K562 (cell line): Measurements from ENCODE around the gene CHDH. TPM values are rescaled to one million over a fixed set of nuclear protein-coding genes. Genes with fewer than 3 reads are reported as not detected.

Experiments
- ATAC-seq: fragments of 200-7000 bp; cut with Tn5 transposase; 3 replicates; pipeline ENCODE4 v1.9.1; 2020; ENCODE audit warnings: moderate library complexity
- BruUV-seq: library from RNA; stranded (reverse); fragments of 400-500 nt; replicated peaks from 2 replicates; lab custom pipeline; 2021; lab: Mats Ljungman, UMichigan
- CTCF ChIA-PET: fragments of 300-600 bp; formaldehyde crosslinking; extraction: SDS; loops from one replicate; lab custom pipeline; 2021; ENCODE audit warnings: low intra/inter-chr PET ratio; lab: Yijun Ruan, JAX
- POLR2A ChIA-PET: fragments of 300-600, 350-650 bp; sonication (Branson Sonifier 250); formaldehyde crosslinking; extraction: SDS; loops from one replicate; lab custom pipeline; 2021; ENCODE audit warnings: antibody characterized with exemption, inconsistent platforms; lab: Yijun Ruan, JAX
- DNase-seq, 4 experiments: peaks; one replicate each; pipeline versions ENCODE4 v3.0.0 to v3.0.0-alpha.2; 2011 to 2018; ENCODE audit warnings: low spot score in 3 of 4, mixed read lengths in 3 of 4; ENCODE audit errors: extremely low read depth in 1 of 4
- FAIRE-seq: peaks from 2 replicates; lab custom pipeline; 2011; peaks lifted over from hg19 to GRCh38; lab: Jason Lieb, UNC
- H2AFZ ChIP-seq: 2 replicates; pipeline ENCODE4 v1.6.0; 2011; ENCODE audit warnings: low read depth, low read length, control low read depth, inconsistent platforms
- H3K27ac ChIP-seq: fragments of 200-600 bp; 3 replicates; pipeline ENCODE4 v1.8.0; 2011; ENCODE audit warnings: low read depth, mild to moderate bottlenecking, control low read depth, inconsistent platforms, low read length, moderate library complexity, mixed read lengths; ENCODE audit errors: extremely low read depth
- H3K27me3 ChIP-seq, 2 experiments: fragments of 300-600 bp in 1 of 2; 2 replicates in 1 of 2; 3 replicates in 1 of 2; pipeline versions ENCODE4 v1.6.0 to v1.8.0; 2011; ENCODE audit warnings: inconsistent platforms in 2 of 2, low read length in 2 of 2, mild to moderate bottlenecking in 1 of 2, mixed read lengths in 1 of 2, moderate library complexity in 1 of 2; ENCODE audit not compliant: control insufficient read depth in 2 of 2, insufficient read depth in 2 of 2
- H3K36me3 ChIP-seq: fragments of 300-600 bp; 3 replicates; pipeline ENCODE4 v1.8.0; 2011; ENCODE audit warnings: mild to moderate bottlenecking, low read length, inconsistent platforms; ENCODE audit not compliant: control insufficient read depth, insufficient read depth
- H3K4me1 ChIP-seq, 2 experiments: fragments of 200-600 bp in 1 of 2; replicated peaks in 1 of 2; 2 replicates in 1 of 2; 3 replicates in 1 of 2; pipeline versions ENCODE4 v1.5.1 to v1.8.0; 2011; ENCODE audit warnings: inconsistent platforms in 2 of 2, low read length in 2 of 2, mild to moderate bottlenecking in 1 of 2, mixed read lengths in 1 of 2, moderate library complexity in 1 of 2; ENCODE audit not compliant: control insufficient read depth in 2 of 2, insufficient read depth in 2 of 2
- H3K4me2 ChIP-seq: 2 replicates; pipeline ENCODE4 v1.6.1; 2011; ENCODE audit warnings: low read length, control low read depth, inconsistent platforms, mixed read lengths; ENCODE audit not compliant: insufficient read depth
- H3K4me3 ChIP-seq: fragments of 200-600 bp; sonication (generic), shearing (Covaris generic); 2 replicates; pipeline ENCODE4 v1.5.1; 2016; ENCODE audit warnings: control low read depth, inconsistent platforms
- H3K79me2 ChIP-seq: fragments of 200-600 bp; 3 replicates; pipeline ENCODE4 v1.8.0; 2011; ENCODE audit warnings: low read length, inconsistent platforms; ENCODE audit not compliant: control insufficient read depth, insufficient read depth
- H3K9ac ChIP-seq, 2 experiments: 2 replicates each; pipeline versions ENCODE4 v1.6.0 to v1.6.1; 2011; ENCODE audit warnings: low read depth in 2 of 2, low read length in 2 of 2, control low read depth in 1 of 2, inconsistent platforms in 1 of 2, mild to moderate bottlenecking in 1 of 2, mixed read lengths in 1 of 2; ENCODE audit not compliant: insufficient read depth in 1 of 2
- H3K9me1 ChIP-seq: one replicate; pipeline ENCODE4 v1.6.0; 2011; ENCODE audit warnings: inconsistent platforms, mild to moderate bottlenecking, low read length, moderate library complexity; ENCODE audit not compliant: control insufficient read depth, insufficient read depth
- H3K9me3 ChIP-seq: replicated peaks from 2 replicates; pipeline ENCODE4 v1.5.1; 2011; ENCODE audit warnings: low read depth, low read length, inconsistent platforms; ENCODE audit not compliant: control insufficient read depth, insufficient read depth
- H4K20me1 ChIP-seq: replicated peaks from 2 replicates; pipeline ENCODE4 v1.6.1; 2011; ENCODE audit warnings: low read length, inconsistent platforms, mixed read lengths; ENCODE audit not compliant: control insufficient read depth, insufficient read depth
- NFYB ChIP-seq: IDR thresholded peaks from 2 replicates; pipeline ENCODE4 v1.6.1; 2011; ENCODE audit warnings: mild to moderate bottlenecking, moderate library complexity; ENCODE audit not compliant: insufficient read length; ENCODE audit errors: extremely low read depth
- RBM39 ChIP-seq: fragments of 200-400 bp; formaldehyde crosslinking; optimal IDR thresholded peaks from 2 replicates; pipeline ENCODE3; 2018; ENCODE audit warnings: low read depth, low read length
- RCOR1 ChIP-seq, 2 experiments: IDR thresholded peaks; 2 replicates each; pipeline ENCODE4 v1.6.1; 2012; ENCODE audit warnings: low read depth in 2 of 2, low read length in 2 of 2, borderline replicate concordance in 1 of 2, improper control_type of control experiment in 1 of 2
- SLC30A9 ChIP-seq: fragments of 250-450 bp; sonication (Bioruptor Pico); IDR thresholded peaks from 2 replicates; pipeline ENCODE4 v1.8.0; 2022; ENCODE audit warnings: mild to moderate bottlenecking, moderate library complexity
- SMARCA4 ChIP-seq: fragments of 450-650 bp; IDR thresholded peaks from 2 replicates; pipeline ENCODE4 v1.6.1; 2016
- STAT6 ChIP-seq: sonication (generic); formaldehyde crosslinking; IDR thresholded peaks from 2 replicates; pipeline ENCODE4 v1.8.1; 2023; ENCODE audit warnings: mild to moderate bottlenecking, missing genetic modification reagents
- TRIM25 ChIP-seq: fragments of 450-650 bp; IDR thresholded peaks from 2 replicates; pipeline ENCODE4 v1.7.0; 2016; ENCODE audit warnings: borderline replicate concordance
- ZBTB11 ChIP-seq, 3 experiments: fragments of 200-800 bp in 1 of 3; fragments of 250-450 bp in 1 of 3; fragments of 450-650 bp in 1 of 3; sonication (Bioruptor Pico) in 1 of 3; sonication (Bioruptor generic) in 1 of 3; formaldehyde crosslinking in 1 of 3; IDR thresholded peaks; 2 replicates each; pipeline versions ENCODE4 v1.6.1 to v1.8.0; 2016 to 2022; ENCODE audit warnings: mild to moderate bottlenecking in 2 of 3, missing genetic modification characterization in 2 of 3, missing compliant biosample characterization in 1 of 3, moderate library complexity in 1 of 3
- ZNF140 ChIP-seq: fragments of 250-450 bp; sonication (Bioruptor Pico); IDR thresholded peaks from 2 replicates; pipeline ENCODE4 v1.8.0; 2021; ENCODE audit warnings: moderate library complexity, mild to moderate bottlenecking, inconsistent platforms
- ZNF511 ChIP-seq: sonication (generic); formaldehyde crosslinking; IDR thresholded peaks from 2 replicates; pipeline ENCODE4 v1.8.0; 2022; ENCODE audit warnings: mild to moderate bottlenecking, missing genetic modification reagents
- WGBS: fragments of 100-300 bp; shearing (Covaris generic); methylation state at CpG from one replicate; pipeline ENCODE4 v1.1.6; 2016; ENCODE audit warnings: low coverage, mixed read lengths; ENCODE audit not compliant: insufficient coverage; ENCODE audit errors: missing lambda C conversion rate; 5-methylcytosine and 5-hydroxymethylcytosine counted together
- in situ Hi-C: fragments of 300-500 bp; cut with MboI; formaldehyde crosslinking; loops from 4 replicates; pipeline ENCODE4 v1.15.0; 2018; ENCODE audit warnings: inconsistent platforms, mixed read lengths
- intact Hi-C: fragments of 100-400 bp; cut with micrococcal nuclease; formaldehyde crosslinking; loops from 2 replicates; pipeline ENCODE4 v1.14.2; 2022
- polyA plus RNA-seq, 8 experiments: library from polyadenylated mRNA; depleted of rRNA in 4 of 8; stranded (reverse) in 5 of 8; unstranded in 3 of 8; fragments of >200 nt; fragmentation: Nextera tagmentation in 2 of 8; fragmentation: Illumina TruSeq in 1 of 8; extraction: Ambion mirVana in 2 of 8; extraction: Trizol in 1 of 8; gene quantifications; 2 replicates each; pipeline versions ENCODE4 v1.2.1 to v1.2.3, GENCODE V29; 2011 to 2014; ENCODE audit warnings: inconsistent platforms in 1 of 8, missing spikeins in 1 of 8
- total RNA-seq, 7 experiments: library from RNA; depleted of rRNA in 6 of 7; stranded (reverse); fragments of >200 nt in 6 of 7; fragmentation: Illumina TruSeq in 2 of 7; extraction: Trizol in 2 of 7; gene quantifications; 2 replicates each; pipeline versions ENCODE4 v1.2.1 to v1.2.3, GENCODE V29; 2011 to 2021; ENCODE audit warnings: low replicate concordance in 1 of 7

Gene CHDH
- total and polyA plus RNA-seq, 9 of the 15 experiments (the other 6 are each of a cell fraction or from before 2014, with no cell fraction given): 0.06 to 1.9 (median 0.46) TPM

- H3K4me3 ChIP-seq: no peak overlapping the region
- no peak for DNase-seq
- H3K9me3 ChIP-seq: no peaks in the 10 kb centered on the region
- H4K20me1 ChIP-seq: no peaks in the 10 kb centered on the region
- POLR2A ChIA-PET: interaction anchor here (0.6 kb wide), 2 partner anchors 9 to 110 kb away, joined by 3 read pairs; no protein-coding TSS in a partner anchor
- 7% methylated on average over 13 of the region's 14 CpGs for WGBS
- no peaks in the 10 kb centered on the region for H3K79me2 ChIP-seq
- no peaks in the 10 kb centered on the region for H3K4me1 ChIP-seq
- peaks cover 0 to 51% of the 10 kb centered on the region in 2 experiments; a peak in 3 of 5 replicates for H3K27me3 ChIP-seq
- no TSS peak for BruUV-seq
- H3K9me1 ChIP-seq: no peaks in the 10 kb centered on the region
- no peak overlapping the region for H3K9ac ChIP-seq
- H3K4me2 ChIP-seq: no peak overlapping the region
- no peak overlapping the region for H3K27ac ChIP-seq
- no peak overlapping the region for H2AFZ ChIP-seq
- in situ Hi-C loops (no loop called here), intact Hi-C loops (no loop called here)
- FAIRE-seq: no peak
- CTCF ChIA-PET: no interaction called here
- ATAC-seq: no peak
- TF ChIP-seq ZNF140 (CRISPR knock-in tag) (no peak), STAT6 (CRISPR knock-in tag) (no peak), RBM39 (no peak), NFYB (no peak), RCOR1 (IDR thresholded peaks at IDR 0.05; ENCODE audit: borderline replicate concordance in 1 of 2, low read depth in 2 of 2, low read length in 2 of 2) (no peak), SLC30A9 (no peak), TRIM25 (no peak), SMARCA4 (no peak), ZNF511 (CRISPR knock-in tag) (no peak), ZBTB11 (CRISPR knock-in tag; IDR thresholded peaks at IDR 0.05) (no peak)
- H3K36me3 ChIP-seq: no peaks in the 10 kb centered on the region
These were observed 82.0 kb downstream of the CHDH start for GRCh38 chr3:53764026-53764775.
